GM21529 (cell line): ENCODE data around the gene SOS2.
"Not testable (repeated sequence)": the region's sequence is repeated elsewhere in the genome, so short reads cannot be mapped to it uniquely, and the experiment has no call there.

Experiments
- ATAC-seq: cut with Tn5 transposase; IDR thresholded peaks from one replicate; pipeline ENCODE4 v1.9.1; 2021; ENCODE audit not compliant: unreplicated experiment

SOS2 gene

DNA sequence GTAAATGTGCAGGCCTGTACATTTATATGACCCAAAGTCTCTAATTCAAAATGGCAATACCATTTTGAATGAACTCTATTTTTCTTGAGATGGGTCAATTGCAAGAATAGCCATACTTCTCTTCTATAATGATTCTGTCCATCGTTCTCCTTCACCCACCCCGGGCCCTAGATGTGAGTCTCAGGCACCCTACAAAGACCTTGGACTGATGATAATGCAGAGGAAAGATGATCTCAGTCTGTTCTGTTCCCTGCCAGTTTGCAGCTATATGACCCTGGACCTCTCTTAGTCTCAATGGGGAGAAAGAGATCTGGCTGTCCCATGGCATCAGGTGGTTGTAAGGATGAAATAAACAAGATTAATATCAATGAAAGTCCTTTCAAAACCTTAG, 145.1 kb downstream of the SOS2 start:
- no peak for ATAC-seq

DNA sequence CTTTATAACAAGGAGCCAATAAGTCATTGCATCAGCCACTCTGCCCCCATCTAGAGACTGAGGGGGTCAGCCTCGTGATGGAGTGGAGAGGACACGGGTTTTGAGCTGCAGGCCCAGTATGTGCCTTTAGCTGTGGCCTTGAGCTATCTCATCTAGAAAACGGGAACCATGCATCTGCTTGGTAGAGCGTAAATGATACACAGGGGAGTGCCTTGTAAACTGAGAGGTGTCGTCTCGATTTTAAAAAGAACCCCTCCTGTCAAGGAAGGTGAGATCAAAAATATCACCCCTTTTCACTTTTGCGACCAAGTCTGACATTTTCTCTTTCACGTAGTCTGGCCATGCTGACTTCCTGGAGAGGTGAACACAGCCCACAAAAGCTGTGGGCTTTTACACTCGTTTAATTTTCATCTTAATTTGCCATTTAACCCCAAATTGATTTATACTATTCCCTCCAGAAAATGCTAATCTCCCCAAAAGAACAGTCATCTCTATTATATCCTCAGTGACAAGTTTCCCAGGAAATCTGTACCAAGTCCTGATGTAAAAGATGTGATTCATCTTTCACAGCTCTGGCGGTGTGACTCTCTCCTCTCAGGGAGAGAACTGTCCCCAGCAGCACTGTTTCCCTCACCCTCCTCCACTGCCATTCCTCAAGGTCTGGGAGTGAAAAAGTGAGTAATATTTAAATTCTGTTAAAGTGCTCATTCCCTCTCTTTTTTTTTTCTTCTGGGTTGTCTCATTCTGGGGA, 145.6 kb downstream of the SOS2 start:
- peak; percentile 54 for ATAC-seq

DNA sequence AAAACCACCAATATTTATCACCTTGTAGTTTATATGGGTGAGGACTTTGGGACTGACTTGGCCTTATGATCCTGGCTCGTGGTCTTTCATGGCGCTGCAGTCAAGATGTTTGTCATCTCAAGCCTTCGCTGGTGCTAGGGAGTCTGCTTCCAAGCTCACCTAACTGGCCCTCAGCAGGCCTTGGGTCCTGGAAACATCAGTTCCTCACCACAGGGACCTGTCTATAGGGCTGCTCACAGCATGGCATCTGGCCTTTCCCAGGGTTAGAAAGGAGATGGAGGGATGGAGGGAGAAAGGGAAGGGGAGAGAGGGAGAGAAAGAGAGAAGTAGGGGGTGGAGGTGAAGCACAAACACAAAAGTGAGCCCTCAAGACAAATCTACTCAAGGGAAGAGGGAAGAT, 146.7 kb downstream of the SOS2 start:
- ATAC-seq, result no peak

DNA sequence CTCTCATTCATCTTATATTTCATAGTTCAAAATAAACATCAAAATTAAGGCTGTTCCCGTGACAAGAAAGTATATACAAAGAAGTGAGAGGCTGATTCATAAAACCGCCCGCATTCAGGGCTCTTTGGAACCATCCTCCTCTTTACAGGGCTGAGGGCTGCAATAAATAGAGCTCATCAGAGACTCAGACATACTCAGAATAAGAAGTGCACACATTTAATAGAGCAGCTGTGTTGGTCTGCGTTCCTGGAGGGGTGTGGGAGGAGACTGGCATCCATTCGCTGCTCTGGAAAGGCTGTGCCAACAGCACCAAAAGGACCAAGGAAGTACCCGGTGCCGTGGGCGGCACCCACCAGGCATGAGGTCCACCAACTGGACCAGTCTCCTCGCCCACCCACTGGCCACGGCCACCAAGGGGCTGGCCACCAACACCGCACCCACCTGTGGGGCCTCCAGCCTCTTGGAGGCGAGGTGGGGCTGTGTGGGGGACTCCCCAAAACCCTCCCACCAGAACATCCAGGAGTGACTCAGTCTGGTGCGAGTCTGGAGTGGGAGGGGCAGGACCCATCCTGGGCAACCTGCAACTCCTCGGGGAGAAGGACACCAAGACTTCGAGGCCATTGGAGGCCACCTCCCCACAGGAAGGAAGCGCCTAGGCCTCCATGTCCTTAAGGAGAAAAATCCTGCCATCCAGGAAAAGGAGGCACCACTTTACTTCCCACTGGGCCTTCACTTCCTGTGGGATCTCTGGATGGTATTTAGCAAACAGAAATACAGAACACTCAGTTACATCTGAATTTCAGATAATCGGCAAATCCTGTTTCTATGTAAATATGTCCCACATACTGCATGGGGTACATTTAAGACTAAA, 147.7 kb downstream of the SOS2 start:
- ATAC-seq, result peak; percentile 38

DNA sequence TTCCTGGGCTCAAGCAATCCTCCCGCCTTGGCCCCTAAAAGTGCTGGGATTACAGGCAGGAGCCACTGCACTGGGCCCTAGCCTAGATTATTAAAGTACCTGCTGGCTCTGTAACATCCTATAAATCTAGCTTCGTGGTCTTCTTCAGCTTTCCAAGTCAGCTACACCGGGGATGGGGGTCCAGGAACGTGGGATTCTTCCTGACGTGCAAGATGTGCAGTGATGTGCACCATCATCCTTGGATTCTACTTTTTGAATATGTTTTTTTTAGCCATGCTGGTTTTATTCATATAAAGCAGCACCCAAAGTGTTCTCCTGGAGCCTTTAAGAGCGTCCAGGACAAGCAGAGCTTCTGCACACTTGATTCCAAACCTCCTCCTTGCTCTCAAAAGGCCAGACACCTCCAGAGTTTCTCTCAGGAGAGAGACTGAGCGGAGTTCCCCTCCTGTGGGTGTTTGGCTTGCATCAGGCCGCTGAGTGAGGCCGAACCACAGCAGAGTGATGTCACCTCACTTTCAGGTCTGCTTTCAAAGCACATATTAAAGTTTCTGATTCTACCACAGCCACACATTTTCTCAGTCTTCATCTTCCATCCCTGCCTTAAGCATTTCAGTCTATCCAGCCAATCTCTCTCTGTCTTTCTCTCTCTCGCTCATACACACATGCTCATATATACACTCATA, 148.5 kb downstream of the SOS2 start:
- ATAC-seq, result peak; percentile 70

DNA sequence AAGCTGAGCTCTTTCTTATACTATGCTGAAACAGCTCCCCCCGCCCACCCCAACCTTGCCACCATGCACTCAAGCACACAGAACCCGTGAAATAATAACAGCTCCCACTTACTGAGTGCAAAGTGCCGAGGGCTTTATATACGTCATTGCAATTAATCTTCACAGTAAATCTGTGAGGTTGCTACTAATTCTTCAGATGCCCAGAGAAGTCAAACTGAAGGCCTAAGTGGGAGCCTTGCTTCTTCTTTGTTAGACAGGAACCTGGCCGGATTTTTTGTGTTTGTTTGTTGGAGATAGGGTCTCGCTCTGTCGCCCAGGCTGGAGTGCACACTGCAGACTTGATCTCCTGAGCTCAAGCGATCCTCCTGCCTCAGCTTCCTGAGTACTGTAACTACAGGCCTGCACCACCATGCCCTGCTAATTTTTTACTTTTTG, 149.1 kb downstream of the SOS2 start:
- ATAC-seq, result no peak

DNA sequence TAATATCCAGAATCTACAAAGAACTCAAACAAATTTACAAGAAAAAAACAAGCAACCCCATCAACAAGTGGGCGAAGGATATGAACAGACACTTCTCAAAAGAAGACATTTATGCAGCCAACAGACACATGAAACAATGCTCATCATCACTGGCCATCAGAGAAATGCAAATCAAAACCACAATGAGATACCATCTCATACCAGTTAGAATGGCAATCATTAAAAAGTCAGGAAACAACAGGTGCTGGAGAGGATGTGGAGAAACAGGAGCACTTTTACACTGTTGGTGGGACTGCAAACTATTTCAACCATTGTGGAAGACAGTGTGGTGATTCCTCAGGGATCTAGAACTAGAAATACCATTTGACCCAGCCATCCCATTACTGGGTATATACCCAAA, 152.3 kb downstream of the SOS2 start:
- ATAC-seq, result not testable (repeated sequence)

DNA sequence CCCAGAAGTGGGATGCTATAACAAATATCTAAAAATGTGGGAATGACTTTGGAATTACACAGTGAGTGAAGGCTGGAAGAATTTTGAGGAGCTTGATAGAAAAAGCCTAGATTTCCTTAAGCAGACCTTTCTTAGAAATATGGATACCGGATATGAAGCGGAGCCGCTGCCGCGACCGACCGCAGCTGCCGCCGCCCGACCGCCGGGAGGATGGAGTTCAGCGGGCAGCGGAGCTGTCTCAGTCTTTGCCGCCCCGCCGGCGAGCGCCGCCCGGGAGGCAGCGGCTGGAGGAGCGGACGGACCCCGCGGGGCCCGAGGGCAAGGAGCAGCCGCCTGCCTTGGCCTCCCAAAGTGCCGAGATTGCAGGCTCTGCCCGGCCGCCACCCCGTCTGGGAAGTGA, 157.7 kb downstream of the SOS2 start:
- not testable (repeated sequence) for ATAC-seq

DNA sequence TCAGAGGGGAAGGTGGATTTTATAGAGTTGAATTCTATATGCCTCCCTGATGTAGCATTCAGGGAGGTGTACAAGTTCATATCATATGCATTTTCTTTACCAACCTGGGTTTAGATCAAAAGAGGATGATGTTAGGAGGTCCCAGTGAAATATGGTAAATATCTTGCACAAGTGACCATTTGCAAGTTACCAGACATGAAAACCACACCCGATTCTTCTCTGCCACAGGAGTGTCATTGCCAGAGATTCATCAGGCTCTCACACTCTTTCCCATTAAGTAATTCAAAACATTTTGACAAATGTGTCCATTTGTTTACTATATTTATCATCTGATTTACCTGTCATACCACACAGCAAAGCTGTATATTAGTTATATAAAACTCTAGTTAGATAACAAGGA, 159.0 kb downstream of the SOS2 start:
- ATAC-seq, result no peak

DNA sequence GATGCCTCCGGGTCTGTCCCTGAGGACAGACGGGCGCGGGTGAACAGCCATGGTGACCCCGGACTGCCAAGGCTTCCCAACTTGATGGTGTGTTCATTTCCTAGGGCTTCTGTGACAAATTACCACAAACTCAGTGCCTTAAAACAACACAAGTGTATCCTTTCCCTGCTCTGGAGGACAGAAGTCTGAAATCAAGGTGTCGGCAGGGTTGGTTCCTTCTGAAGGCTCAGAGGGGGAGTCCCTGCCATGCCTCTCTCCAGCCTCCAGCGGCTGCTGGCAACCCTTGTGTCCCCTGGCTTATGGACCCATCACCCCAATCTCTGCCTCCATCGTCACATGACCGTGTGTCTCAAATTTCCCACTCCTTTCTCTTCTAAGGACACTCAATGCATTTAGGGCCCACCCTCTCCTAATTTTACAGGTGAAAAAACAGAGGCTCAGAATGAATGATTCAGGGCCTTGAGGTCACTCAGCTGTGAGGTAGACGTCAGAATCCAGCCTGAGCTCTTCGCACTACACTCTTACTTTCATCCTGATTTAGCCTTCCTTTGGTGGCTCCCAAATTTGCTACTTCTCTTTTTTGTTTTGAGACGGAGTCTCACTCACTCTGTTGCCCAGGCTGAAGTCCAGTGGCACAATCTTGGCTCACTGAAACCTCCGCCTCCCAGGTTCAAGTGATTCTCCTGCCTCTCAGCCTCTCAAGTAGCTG, 160.4 kb downstream of the SOS2 start:
- ATAC-seq, result no peak

DNA sequence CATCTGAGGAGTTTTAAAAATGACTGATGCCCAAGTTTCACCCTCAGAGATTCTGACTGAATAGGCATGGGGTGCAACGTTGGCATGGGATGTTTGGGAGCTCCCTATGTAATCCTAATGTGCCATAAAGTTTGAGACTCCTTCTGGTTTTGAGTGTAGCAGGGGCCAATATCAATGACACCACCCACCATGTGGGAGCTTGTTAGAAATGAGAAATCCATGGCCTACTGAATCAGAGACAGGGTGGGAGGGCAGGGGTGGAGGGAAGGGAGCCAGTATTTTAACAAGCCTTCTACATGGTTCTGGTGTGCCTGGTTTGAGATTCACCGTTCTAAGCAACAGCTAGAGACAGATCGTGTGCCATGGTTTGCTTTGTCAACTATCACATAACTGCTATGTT, 161.1 kb downstream of the SOS2 start:
- ATAC-seq, result no peak

DNA sequence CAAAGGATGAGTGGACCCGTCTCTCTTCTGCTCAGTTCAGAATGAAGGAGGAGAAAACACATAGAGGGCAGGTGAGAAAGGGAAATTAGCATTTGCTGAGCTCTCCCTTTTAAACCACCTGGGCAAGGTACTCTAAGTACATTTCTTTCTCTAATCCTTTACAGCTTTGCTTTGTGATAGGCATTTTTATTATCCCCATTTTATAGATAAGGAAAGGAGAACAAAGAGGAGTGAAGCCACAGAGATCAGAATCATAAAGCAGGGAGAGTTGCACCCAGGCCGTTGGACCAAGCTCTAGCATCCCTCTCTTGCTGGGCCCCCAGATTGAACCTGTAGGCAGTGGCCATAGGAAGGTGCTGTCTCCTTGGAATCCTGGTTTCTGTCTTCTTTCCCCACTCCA, 162.1 kb downstream of the SOS2 start:
- no peak for ATAC-seq

DNA sequence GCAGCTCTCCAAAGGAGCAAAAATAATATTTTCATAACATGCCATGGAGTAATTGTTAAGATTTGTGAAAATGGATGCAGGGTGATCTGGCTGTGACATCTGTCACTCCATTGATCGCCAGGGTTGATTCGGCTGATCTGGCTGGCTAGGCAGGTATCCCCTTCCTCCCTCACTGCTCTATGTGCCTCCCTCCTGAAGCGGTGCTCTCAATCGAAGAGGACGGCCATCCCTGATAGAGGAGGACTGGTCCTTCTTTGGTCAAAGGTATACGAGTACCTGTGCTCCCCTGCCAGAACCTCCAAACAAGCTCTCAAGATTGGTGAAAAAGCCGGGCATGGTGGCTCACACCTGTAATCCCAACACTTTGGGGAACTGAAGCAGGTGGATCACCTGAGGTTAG, 162.9 kb downstream of the SOS2 start:
- ATAC-seq, result no peak

DNA sequence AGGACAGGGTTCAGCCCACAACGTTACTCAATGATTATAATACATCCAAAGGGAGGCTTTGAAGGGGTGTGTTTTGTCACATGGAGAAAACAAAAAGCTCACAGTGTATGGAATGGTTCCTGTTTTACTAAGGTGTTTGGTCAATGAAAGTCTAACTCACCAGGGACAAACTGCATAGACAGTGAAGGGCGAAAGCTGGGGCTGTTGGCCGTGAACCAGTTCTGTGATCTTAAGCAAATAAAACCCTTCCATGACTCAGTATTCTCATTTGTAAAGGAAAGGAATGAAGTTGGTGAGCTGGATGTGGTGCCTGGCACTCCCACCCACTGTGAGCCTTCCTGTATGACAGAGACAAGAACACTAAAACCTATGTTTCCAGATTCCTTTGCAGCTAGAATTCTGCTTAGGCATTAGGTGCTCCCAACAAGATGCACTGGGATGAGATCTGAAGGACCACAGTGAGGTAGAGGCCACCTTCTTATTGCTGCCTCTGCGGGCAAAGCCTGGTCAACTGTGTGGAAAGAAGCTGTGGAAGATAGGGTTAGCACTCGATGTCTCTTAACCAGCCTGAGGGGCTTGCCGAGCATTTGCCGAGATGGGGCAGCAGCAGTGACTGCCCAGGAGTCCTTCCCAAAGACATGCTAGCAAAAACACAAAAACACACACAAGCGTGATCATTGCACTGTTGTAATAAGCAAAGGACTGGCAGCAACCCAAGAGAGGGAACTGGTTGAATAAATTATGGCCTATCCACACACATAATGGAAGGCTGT, 163.5 kb downstream of the SOS2 start:
- no peak for ATAC-seq
